Stomach smooth muscle (tissue), 2 donors: ENCODE data around the gene GRM8.
"Not testable (repeated sequence)": the region's sequence is repeated elsewhere in the genome, so short reads cannot be mapped to it uniquely, and the experiment has no call there.

Experiments
- H3K27ac ChIP-seq: one replicate; pipeline ENCODE4 v1.7.0; 2013; ENCODE audit warnings: mild to moderate bottlenecking, low read length, inconsistent platforms
- H3K27me3 ChIP-seq, 2 donors: one replicate each; pipeline ENCODE4 v1.7.0; 2013; ENCODE audit warnings: low read length in 2 of 2; ENCODE audit not compliant: insufficient read depth in 2 of 2, control insufficient read depth in 1 of 2
- H3K36me3 ChIP-seq, 2 donors: one replicate each; pipeline ENCODE4 v1.7.0; 2013; ENCODE audit warnings: low read length in 2 of 2; ENCODE audit not compliant: control insufficient read depth in 2 of 2, insufficient read depth in 2 of 2
- H3K4me1 ChIP-seq: one replicate; pipeline ENCODE4 v1.7.0; 2013; ENCODE audit warnings: low read length; ENCODE audit not compliant: control insufficient read depth, insufficient read depth
- H3K4me3 ChIP-seq, 2 donors: one replicate each; pipeline ENCODE4 v1.7.0; 2013; ENCODE audit warnings: low read length in 2 of 2
- H3K9ac ChIP-seq, 2 donors: one replicate each; pipeline ENCODE4 v1.7.0; 2013; ENCODE audit warnings: low read length in 2 of 2, mild to moderate bottlenecking in 1 of 2
- H3K9me3 ChIP-seq, 2 donors: one replicate each; pipeline ENCODE4 v1.7.0; 2013; ENCODE audit warnings: low read length in 2 of 2; ENCODE audit not compliant: control insufficient read depth in 2 of 2
- donor health status: healthy.
- donor health status: Pancreatic carcinoma.

The GRM8 gene

DNA sequence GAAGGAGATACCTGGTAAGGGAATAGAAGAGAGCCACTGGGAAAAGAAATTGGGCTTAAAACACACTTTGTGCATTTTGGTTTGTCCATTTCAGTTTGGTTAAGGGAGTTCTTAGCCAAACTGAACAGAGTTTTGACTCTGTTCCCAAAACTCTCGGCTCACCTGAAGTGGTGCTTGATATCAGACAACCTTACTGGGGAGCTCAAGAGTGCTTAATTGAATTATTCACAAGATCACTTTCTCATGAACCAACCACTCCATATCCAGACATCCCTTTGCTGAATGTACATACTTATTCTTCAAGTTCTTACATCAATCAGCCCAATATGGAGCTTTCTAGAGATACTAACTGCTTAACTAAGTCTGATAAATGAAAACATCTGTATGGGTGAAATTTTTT, 413.1 kb downstream of the GRM8 start:
- no peaks in the 10 kb centered on the region for H3K4me1 ChIP-seq
- H3K9me3 ChIP-seq, result no peaks in the 10 kb centered on the region
- H3K27me3 ChIP-seq, result no peaks in the 10 kb centered on the region
- no peak overlapping the region for H3K4me3 ChIP-seq
- no peak overlapping the region for H3K27ac ChIP-seq
- H3K9ac ChIP-seq, result no peak overlapping the region
- no peaks in the 10 kb centered on the region for H3K36me3 ChIP-seq

DNA sequence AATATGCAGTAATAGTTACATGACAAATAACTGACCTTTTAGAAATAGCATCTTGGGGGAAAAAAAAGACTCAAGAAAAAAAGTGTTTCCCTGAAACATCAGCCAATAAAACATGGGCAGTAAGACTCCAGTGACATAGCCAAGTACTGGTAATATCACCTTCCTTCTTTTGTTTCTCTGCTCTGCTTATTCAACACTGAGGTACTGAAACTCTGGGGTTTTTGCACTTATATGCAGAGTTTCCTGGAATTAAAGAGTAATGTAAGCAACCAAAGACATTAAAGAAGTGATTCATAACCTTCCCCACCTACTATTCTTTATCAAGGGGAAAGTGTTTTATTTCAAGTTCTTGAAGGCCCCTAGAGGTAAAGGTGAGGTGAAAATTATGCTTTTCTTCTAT, 414.5 kb downstream of the GRM8 start:
- H3K9ac ChIP-seq, result no peak overlapping the region
- H3K36me3 ChIP-seq, result no peaks in the 10 kb centered on the region
- H3K27me3 ChIP-seq, result no peaks in the 10 kb centered on the region
- no peak overlapping the region for H3K27ac ChIP-seq
- H3K4me1 ChIP-seq, result no peaks in the 10 kb centered on the region
- peaks cover 0 to 7% of the 10 kb centered on the region in 2 donors for H3K9me3 ChIP-seq
- H3K4me3 ChIP-seq, result no peak overlapping the region

- H3K36me3 ChIP-seq, H3K27ac ChIP-seq, H3K4me3 ChIP-seq, H3K9me3 ChIP-seq, H3K4me1 ChIP-seq, H3K27me3 ChIP-seq, H3K9ac ChIP-seq: not testable (repeated sequence)
These were observed 421.5 kb downstream of the GRM8 start for GRCh38 chr7:126831241-126831640.

GRCh38 chr7:126820925-126821324, 431.8 kb downstream of the GRM8 start:
- no peaks in the 10 kb centered on the region for H3K27me3 ChIP-seq
- no peak overlapping the region for H3K9ac ChIP-seq
- no peak overlapping the region for H3K4me3 ChIP-seq
- H3K9me3 ChIP-seq, result no peaks in the 10 kb centered on the region
- H3K4me1 ChIP-seq, result no peaks in the 10 kb centered on the region
- H3K27ac ChIP-seq, result no peak overlapping the region
- H3K36me3 ChIP-seq, result no peaks in the 10 kb centered on the region

GRCh38 chr7:126819197-126819484, 433.6 kb downstream of the GRM8 start:
- no peak overlapping the region for H3K9ac ChIP-seq
- no peaks in the 10 kb centered on the region for H3K36me3 ChIP-seq
- no peaks in the 10 kb centered on the region for H3K9me3 ChIP-seq
- H3K27me3 ChIP-seq, result no peaks in the 10 kb centered on the region
- no peak overlapping the region for H3K27ac ChIP-seq
- no peaks in the 10 kb centered on the region for H3K4me1 ChIP-seq
- H3K4me3 ChIP-seq, result no peak overlapping the region

DNA sequence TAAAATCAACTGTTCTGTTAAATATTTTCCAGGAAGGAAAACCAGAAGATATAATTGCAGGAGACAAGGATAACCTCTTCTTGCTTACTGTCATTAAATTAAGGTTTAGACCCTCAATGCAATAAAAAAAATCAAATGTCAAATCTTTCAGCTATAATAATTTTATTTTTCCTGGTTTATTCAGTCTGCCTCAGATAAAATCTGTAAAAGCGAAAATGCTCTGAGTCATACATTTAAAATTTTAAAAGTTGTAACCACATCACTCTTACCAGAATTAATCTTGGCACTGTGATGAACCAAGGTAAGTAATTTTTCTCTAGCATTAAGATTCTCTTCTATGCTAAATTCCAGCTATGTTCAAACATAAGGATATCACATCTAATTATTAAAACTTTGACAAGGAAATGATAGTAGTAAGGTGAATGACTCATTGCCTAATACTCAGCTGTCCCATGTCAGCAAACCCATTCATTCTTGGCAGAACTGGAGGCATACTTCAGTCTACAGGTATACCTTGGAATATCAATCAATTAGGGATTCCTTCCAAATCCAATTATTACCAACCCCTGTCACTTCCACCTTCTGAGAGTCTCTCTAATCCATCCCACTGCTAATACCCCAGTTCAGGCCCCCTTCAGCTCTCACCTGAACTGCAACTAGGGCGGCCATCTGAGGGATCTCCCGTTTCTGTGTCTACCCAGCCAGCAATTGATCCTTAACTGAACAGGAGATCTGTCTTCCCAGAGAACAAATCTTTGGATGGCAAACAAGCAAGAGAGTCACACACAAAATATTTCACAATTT, 434.1 kb downstream of the GRM8 start:
- Histone ChIP-seq H3K27me3 (no peaks in the 10 kb centered on the region), H3K27ac (no peak overlapping the region), H3K4me1 (no peaks in the 10 kb centered on the region), H3K9ac (no peak overlapping the region), H3K9me3 (no peaks in the 10 kb centered on the region), H3K36me3 (no peaks in the 10 kb centered on the region), H3K4me3 (no peak overlapping the region)

DNA sequence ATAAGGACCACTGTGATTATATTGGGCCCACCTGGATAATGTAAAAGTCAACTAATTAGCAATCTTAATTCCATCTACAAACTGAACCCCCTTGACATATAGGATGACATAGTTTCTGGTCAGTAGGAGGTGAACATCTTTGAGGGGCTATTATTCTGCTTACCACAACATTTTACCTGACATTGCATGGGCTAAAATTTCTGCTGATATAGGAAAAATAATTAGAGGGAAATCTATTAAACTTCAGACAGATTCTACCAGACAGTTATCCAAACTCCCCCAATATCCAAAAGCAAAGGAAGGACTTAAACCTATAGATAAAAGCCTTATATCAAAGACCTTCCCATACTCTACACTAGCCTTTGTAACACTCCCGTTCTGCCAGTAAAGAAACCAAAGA, 443.6 kb downstream of the GRM8 start:
- H3K27ac ChIP-seq, result no peak overlapping the region
- H3K4me3 ChIP-seq, result no peak overlapping the region
- H3K4me1 ChIP-seq, result no peaks in the 10 kb centered on the region
- H3K36me3 ChIP-seq, result no peaks in the 10 kb centered on the region
- H3K27me3 ChIP-seq, result no peaks in the 10 kb centered on the region
- H3K9me3 ChIP-seq, result no peaks in the 10 kb centered on the region
- H3K9ac ChIP-seq, result no peak overlapping the region

DNA sequence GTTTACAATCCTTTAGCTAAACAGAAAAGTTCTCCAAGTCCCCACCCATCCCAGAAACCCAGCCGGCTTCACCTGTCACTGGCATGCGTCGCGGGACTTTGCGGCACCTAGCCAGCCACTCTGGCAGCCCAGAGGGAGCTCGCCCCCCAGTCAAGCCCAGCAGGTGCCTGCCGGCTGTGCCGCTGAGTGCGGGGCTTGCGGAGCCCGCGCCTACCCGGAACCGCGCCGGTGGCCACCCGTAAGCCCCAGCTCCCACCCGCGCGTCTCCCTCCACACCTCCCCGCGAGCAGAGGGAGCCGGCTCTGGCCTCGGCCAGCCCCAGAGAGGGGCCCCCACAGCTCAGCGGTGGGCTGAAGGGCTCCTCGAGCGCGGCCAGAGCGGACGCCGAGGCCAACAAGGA, 446.1 kb downstream of the GRM8 start:
- H3K36me3 ChIP-seq, result no peaks in the 10 kb centered on the region
- H3K9ac ChIP-seq, result no peak overlapping the region
- no peaks in the 10 kb centered on the region for H3K27me3 ChIP-seq
- H3K4me1 ChIP-seq, result no peaks in the 10 kb centered on the region
- no peak overlapping the region for H3K4me3 ChIP-seq
- H3K9me3 ChIP-seq, result no peaks in the 10 kb centered on the region
- no peak overlapping the region for H3K27ac ChIP-seq

- Histone ChIP-seq H3K27me3 (no peaks in the 10 kb centered on the region), H3K36me3 (no peaks in the 10 kb centered on the region), H3K4me3 (no peak overlapping the region), H3K9me3 (no peaks in the 10 kb centered on the region), H3K27ac (no peak overlapping the region), H3K9ac (no peak overlapping the region), H3K4me1 (no peaks in the 10 kb centered on the region)
These were observed 447.4 kb downstream of the GRM8 start for GRCh38 chr7:126805351-126805750.

GRCh38 chr7:126804604-126805003, 448.1 kb downstream of the GRM8 start:
- no peaks in the 10 kb centered on the region for H3K36me3 ChIP-seq
- H3K4me1 ChIP-seq, result no peaks in the 10 kb centered on the region
- no peak overlapping the region for H3K27ac ChIP-seq
- no peak overlapping the region for H3K9ac ChIP-seq
- no peak overlapping the region for H3K4me3 ChIP-seq
- H3K9me3 ChIP-seq, result no peaks in the 10 kb centered on the region
- H3K27me3 ChIP-seq, result no peaks in the 10 kb centered on the region

DNA sequence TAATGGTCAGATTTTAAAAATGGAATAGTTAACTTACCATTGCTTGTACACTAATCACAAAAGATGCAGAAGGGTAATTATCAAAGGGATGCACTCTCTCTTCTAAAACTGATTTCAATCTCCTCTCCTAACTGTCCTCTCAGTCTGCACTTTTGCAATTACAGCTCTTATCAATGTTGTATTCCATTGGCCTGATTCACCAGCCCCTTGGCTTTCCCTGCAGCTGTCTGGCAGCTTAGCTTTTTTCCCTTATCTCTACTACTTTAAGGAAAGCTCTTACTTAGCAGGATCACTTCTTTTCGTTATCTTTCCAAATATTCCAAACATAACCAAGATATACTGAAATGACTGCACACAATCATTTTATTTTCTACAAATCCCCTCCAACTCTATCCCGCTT, 448.8 kb downstream of the GRM8 start:
- Histone ChIP-seq H3K4me3 (no peak overlapping the region), H3K9ac (no peak overlapping the region), H3K27ac (no peak overlapping the region), H3K4me1 (no peaks in the 10 kb centered on the region), H3K9me3 (no peaks in the 10 kb centered on the region), H3K36me3 (no peaks in the 10 kb centered on the region), H3K27me3 (no peaks in the 10 kb centered on the region)
